KOPT-K1 (cell line): ENCODE data around the gene PGS1.

Experiments
- H3K27ac ChIP-seq: fragments of 200-600 bp; sonication (generic); 2 replicates; pipeline ENCODE4 v1.5.1; 2016; ENCODE audit warnings: antibody characterized with exemption, mild to moderate bottlenecking, low read depth, low read length; ENCODE audit not compliant: poor library complexity, severe bottlenecking
- H3K36me3 ChIP-seq: fragments of 200-600 bp; sonication (generic); 2 replicates; pipeline ENCODE4 v1.5.1; 2017; ENCODE audit warnings: antibody characterized with exemption, mild to moderate bottlenecking, low read length, moderate library complexity; ENCODE audit not compliant: insufficient read depth
- H3K9me3 ChIP-seq: fragments of 200-600 bp; sonication (generic); 2 replicates; pipeline ENCODE4 v1.5.1; 2017; ENCODE audit warnings: antibody characterized with exemption, low read length, mild to moderate bottlenecking; ENCODE audit not compliant: insufficient read depth, poor library complexity, severe bottlenecking

The PGS1 gene

GRCh38 chr17:78368854-78369495 is 9.5 kb upstream of the PGS1 start:
- no peaks in the 10 kb centered on the region for H3K9me3 ChIP-seq
- H3K36me3 ChIP-seq: no peaks in the 10 kb centered on the region
- H3K27ac ChIP-seq: no peak overlapping the region

GRCh38 chr17:78369791-78370381 is 8.6 kb upstream of the PGS1 start:
- Histone ChIP-seq H3K27ac (no peak overlapping the region), H3K36me3 (no peaks in the 10 kb centered on the region), H3K9me3 (no peaks in the 10 kb centered on the region)

GRCh38 chr17:78371056-78371455 is 7.4 kb upstream of the PGS1 start:
- H3K36me3 ChIP-seq: no peaks in the 10 kb centered on the region
- H3K9me3 ChIP-seq: no peaks in the 10 kb centered on the region
- no peak overlapping the region for H3K27ac ChIP-seq

GRCh38 chr17:78372841-78373240 is 5.6 kb upstream of the PGS1 start:
- no peak overlapping the region for H3K27ac ChIP-seq

GRCh38 chr17:78374189-78374588 is 4.3 kb upstream of the PGS1 start:
- Histone ChIP-seq H3K36me3 (no peaks in the 10 kb centered on the region), H3K27ac (no peak overlapping the region), H3K9me3 (no peaks in the 10 kb centered on the region)

More at GRCh38 chr17:78372841-78373240, 5.6 kb upstream of the PGS1 start:
- no peaks in the 10 kb centered on the region for H3K9me3 ChIP-seq
- H3K36me3 ChIP-seq: no peaks in the 10 kb centered on the region

- no peak overlapping the region for H3K27ac ChIP-seq
- H3K9me3 ChIP-seq: no peaks in the 10 kb centered on the region
- no peaks in the 10 kb centered on the region for H3K36me3 ChIP-seq
These were observed 3.7 kb upstream of the PGS1 start for GRCh38 chr17:78374631-78375274.

- H3K9me3 ChIP-seq: no peaks in the 10 kb centered on the region
- no peak overlapping the region for H3K27ac ChIP-seq
These were observed 2.9 kb upstream of the PGS1 start for GRCh38 chr17:78375401-78376151.

GRCh38 chr17:78376161-78376560 is 2.3 kb upstream of the PGS1 start:
- H3K27ac ChIP-seq: no peak overlapping the region
- H3K9me3 ChIP-seq: no peaks in the 10 kb centered on the region
- H3K36me3 ChIP-seq: peaks cover 8% of the 10 kb centered on the region

More at GRCh38 chr17:78375401-78376151, 2.9 kb upstream of the PGS1 start:
- H3K36me3 ChIP-seq: peaks cover 2% of the 10 kb centered on the region; the same call in 1 of the 2 replicates

- H3K9me3 ChIP-seq: no peaks in the 10 kb centered on the region
- peak overlapping the region; percentile 74 for H3K27ac ChIP-seq
- H3K36me3 ChIP-seq: peaks cover 22% of the 10 kb centered on the region
These were observed 608 bp upstream of the PGS1 start for GRCh38 chr17:78377858-78378224.

- no peaks in the 10 kb centered on the region for H3K9me3 ChIP-seq
- H3K27ac ChIP-seq: peak overlapping the region; percentile 74
- H3K36me3 ChIP-seq: peaks cover 27% of the 10 kb centered on the region
These were observed 662 bp downstream of the PGS1 start for GRCh38 chr17:78379131-78379491.

GRCh38 chr17:78380370-78380769 is 1.9 kb downstream of the PGS1 start:
- Histone ChIP-seq H3K9me3 (no peaks in the 10 kb centered on the region), H3K27ac (no peak overlapping the region), H3K36me3 (peaks cover 33% of the 10 kb centered on the region)

GRCh38 chr17:78381601-78382232 is 3.3 kb downstream of the PGS1 start:
- Histone ChIP-seq H3K36me3 (peaks cover 33% of the 10 kb centered on the region), H3K27ac (no peak overlapping the region), H3K9me3 (no peaks in the 10 kb centered on the region)

- Histone ChIP-seq H3K27ac (peak overlapping the region; percentile 3), H3K9me3 (no peaks in the 10 kb centered on the region), H3K36me3 (peaks cover 38% of the 10 kb centered on the region)
These were observed 5.4 kb downstream of the PGS1 start for GRCh38 chr17:78383725-78384471.

GRCh38 chr17:78384479-78385175 is 6.2 kb downstream of the PGS1 start:
- H3K9me3 ChIP-seq: no peaks in the 10 kb centered on the region
- peak overlapping the region; percentile 3 for H3K27ac ChIP-seq
- H3K36me3 ChIP-seq: peaks cover 40% of the 10 kb centered on the region
